HS-27A (cell line): ENCODE results near the gene TESK2.
A peak's percentile ranks its signal among the peaks of the same experiment; 100 is the strongest.
"Not testable (repeated sequence)": the region's sequence is repeated elsewhere in the genome, so short reads cannot be mapped to it uniquely, and the experiment has no call there.

Experiments used
- DNase-seq: peaks from one replicate; pipeline ENCODE4 v3.0.0-alpha.2; 2012; ENCODE audit warnings: low read depth, missing footprints

TESK2 gene

GRCh38 chr1:45411510-45411899 is 79.5 kb downstream of the TESK2 start:
- DNase-seq = no peak

GRCh38 chr1:45410850-45411509 is 80.0 kb downstream of the TESK2 start:
- DNase-seq = peak; percentile 19

- DNase-seq = no peak
These were observed 81.7 kb downstream of the TESK2 start for GRCh38 chr1:45409276-45409675.

GRCh38 chr1:45407629-45408287 is 83.2 kb downstream of the TESK2 start:
- DNase-seq = no peak

- no peak for DNase-seq
These were observed 85.3 kb downstream of the TESK2 start for GRCh38 chr1:45405636-45406035.

- no peak for DNase-seq
These were observed 87.2 kb downstream of the TESK2 start for GRCh38 chr1:45403718-45404117.

GRCh38 chr1:45403298-45403697 is 87.7 kb downstream of the TESK2 start:
- DNase-seq = no peak

GRCh38 chr1:45401524-45401923 is 89.4 kb downstream of the TESK2 start:
- no peak for DNase-seq

- no peak for DNase-seq
These were observed 90.9 kb downstream of the TESK2 start for GRCh38 chr1:45400049-45400448.

- DNase-seq = no peak
These were observed 93.7 kb downstream of the TESK2 start for GRCh38 chr1:45397285-45397684.

- no peak for DNase-seq
These were observed 95.4 kb downstream of the TESK2 start for GRCh38 chr1:45395582-45395981.

GRCh38 chr1:45395051-45395450 is 95.9 kb downstream of the TESK2 start:
- no peak for DNase-seq

GRCh38 chr1:45394342-45394741 is 96.6 kb downstream of the TESK2 start:
- no peak for DNase-seq

GRCh38 chr1:45393718-45394302 is 97.2 kb downstream of the TESK2 start:
- no peak for DNase-seq

GRCh38 chr1:45386219-45386618 is 104.7 kb downstream of the TESK2 start:
- DNase-seq = no peak

GRCh38 chr1:45385302-45385701 is 105.7 kb downstream of the TESK2 start:
- no peak for DNase-seq

GRCh38 chr1:45384213-45384612 is 106.8 kb downstream of the TESK2 start:
- not testable (repeated sequence) for DNase-seq

- DNase-seq = no peak
These were observed 107.8 kb downstream of the TESK2 start for GRCh38 chr1:45383191-45383590.

GRCh38 chr1:45381243-45381642 is 109.7 kb downstream of the TESK2 start:
- DNase-seq = no peak

- no peak for DNase-seq
These were observed 110.2 kb downstream of the TESK2 start for GRCh38 chr1:45380730-45381129.

- no peak for DNase-seq
These were observed 110.8 kb downstream of the TESK2 start for GRCh38 chr1:45380125-45380524.

GRCh38 chr1:45379524-45379923 is 111.4 kb downstream of the TESK2 start:
- DNase-seq = no peak

GRCh38 chr1:45378184-45378583 is 112.8 kb downstream of the TESK2 start:
- no peak for DNase-seq
